ENCODE data around the gene IRX1.

Gene IRX1

DNA sequence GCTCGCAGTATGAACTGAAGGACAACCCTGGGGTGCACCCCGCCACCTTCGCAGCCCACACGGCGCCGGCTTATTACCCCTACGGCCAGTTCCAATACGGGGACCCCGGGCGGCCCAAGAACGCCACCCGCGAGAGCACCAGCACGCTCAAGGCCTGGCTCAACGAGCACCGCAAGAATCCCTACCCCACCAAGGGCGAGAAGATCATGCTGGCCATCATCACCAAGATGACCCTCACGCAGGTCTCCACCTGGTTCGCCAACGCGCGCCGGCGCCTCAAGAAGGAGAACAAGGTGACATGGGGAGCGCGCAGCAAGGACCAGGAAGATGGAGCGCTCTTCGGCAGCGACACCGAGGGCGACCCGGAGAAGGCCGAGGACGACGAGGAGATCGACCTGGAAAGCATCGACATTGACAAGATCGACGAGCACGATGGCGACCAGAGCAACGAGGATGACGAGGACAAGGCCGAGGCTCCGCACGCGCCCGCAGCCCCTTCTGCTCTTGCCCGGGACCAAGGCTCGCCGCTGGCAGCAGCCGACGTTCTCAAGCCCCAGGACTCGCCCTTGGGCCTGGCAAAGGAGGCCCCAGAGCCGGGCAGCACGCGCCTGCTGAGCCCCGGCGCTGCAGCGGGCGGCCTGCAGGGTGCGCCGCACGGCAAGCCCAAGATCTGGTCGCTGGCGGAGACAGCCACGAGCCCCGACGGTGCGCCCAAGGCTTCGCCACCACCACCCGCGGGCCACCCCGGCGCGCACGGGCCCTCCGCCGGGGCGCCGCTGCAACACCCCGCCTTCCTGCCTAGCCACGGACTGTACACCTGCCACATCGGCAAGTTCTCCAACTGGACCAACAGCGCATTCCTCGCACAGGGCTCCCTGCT is 3.8 kb downstream of the IRX1 start:
- H3K4me3 ChIP-seq (ENCODE audit: low read depth, low read length): no peak overlapping the region
- H3K27me3 ChIP-seq (ENCODE audit: insufficient read depth, low read depth, severe bottlenecking): peaks cover 94% of the 10 kb centered on the region
- no peak for DNase-seq
- TF ChIP-seq, protein P1, sequence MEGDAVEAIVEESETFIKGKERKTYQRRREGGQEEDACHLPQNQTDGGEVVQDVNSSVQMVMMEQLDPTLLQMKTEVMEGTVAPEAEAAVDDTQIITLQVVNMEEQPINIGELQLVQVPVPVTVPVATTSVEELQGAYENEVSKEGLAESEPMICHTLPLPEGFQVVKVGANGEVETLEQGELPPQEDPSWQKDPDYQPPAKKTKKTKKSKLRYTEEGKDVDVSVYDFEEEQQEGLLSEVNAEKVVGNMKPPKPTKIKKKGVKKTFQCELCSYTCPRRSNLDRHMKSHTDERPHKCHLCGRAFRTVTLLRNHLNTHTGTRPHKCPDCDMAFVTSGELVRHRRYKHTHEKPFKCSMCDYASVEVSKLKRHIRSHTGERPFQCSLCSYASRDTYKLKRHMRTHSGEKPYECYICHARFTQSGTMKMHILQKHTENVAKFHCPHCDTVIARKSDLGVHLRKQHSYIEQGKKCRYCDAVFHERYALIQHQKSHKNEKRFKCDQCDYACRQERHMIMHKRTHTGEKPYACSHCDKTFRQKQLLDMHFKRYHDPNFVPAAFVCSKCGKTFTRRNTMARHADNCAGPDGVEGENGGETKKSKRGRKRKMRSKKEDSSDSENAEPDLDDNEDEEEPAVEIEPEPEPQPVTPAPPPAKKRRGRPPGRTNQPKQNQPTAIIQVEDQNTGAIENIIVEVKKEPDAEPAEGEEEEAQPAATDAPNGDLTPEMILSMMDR (IDR thresholded peaks at IDR 0.05; ENCODE audit: low read depth, low read length): 0 out of 2 replicates have a peak, but pooled peaks have one; percentile 22
- no peak overlapping the region for H3K27ac ChIP-seq
- peaks cover 71% of the 10 kb centered on the region for H3K9me3 ChIP-seq (ENCODE audit: severe bottlenecking)
- no peaks in the 10 kb centered on the region for H3K36me3 ChIP-seq

DNA sequence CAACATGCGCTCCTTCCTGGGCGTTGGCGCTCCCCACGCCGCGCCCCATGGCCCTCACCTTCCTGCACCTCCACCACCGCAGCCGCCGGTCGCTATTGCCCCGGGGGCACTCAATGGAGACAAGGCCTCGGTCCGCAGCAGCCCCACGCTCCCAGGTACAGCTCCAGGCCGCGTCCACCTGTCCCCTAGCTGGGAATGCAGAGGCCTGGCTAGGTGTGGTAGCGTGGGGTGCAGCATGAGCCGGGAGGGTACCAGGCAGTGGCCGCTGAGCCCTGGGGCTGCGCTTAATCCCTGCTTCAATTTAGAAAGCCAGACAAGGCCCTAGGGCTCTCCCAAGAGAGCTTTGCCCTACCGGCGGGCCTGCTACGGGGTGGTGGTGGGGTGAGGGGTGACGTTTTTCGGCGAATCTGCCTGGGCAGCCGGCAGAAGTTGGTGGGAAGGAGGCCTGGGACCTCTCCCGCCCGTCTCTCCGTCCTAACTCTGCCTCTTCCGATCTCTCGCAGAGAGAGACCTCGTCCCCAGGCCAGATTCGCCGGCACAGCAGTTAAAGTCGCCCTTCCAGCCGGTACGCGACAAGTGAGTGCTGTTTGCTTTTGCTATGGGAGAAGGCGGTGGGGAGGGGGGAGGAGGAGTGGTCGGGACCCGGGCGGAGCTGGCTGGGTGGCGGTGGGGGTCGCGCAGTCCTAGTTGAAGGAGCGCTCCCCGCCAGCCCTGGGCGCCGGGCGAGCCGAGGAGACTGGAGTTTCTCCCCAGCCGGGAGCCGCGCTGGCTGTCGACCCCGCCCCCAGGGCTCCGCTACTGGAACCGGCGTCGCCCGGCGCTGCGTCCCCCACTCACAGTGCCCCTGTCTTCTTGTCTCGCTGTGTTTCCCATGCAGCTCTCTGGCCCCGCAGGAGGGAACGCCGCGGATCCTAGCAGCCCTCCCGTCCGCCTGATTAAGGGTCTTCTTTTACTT is 4.8 kb downstream of the IRX1 start:
- Histone ChIP-seq H3K27ac (no peak overlapping the region), H3K4me3 (ENCODE audit: low read depth, low read length) (peak overlapping the region; percentile 9), H3K36me3 (no peaks in the 10 kb centered on the region), H3K27me3 (ENCODE audit: insufficient read depth, low read depth, severe bottlenecking) (peaks cover 94% of the 10 kb centered on the region), H3K9me3 (ENCODE audit: severe bottlenecking) (peaks cover 64% of the 10 kb centered on the region)
- peak; percentile 33 for DNase-seq
- TF ChIP-seq, protein P1 (IDR thresholded peaks at IDR 0.05; ENCODE audit: low read depth, low read length): no peak

DNA sequence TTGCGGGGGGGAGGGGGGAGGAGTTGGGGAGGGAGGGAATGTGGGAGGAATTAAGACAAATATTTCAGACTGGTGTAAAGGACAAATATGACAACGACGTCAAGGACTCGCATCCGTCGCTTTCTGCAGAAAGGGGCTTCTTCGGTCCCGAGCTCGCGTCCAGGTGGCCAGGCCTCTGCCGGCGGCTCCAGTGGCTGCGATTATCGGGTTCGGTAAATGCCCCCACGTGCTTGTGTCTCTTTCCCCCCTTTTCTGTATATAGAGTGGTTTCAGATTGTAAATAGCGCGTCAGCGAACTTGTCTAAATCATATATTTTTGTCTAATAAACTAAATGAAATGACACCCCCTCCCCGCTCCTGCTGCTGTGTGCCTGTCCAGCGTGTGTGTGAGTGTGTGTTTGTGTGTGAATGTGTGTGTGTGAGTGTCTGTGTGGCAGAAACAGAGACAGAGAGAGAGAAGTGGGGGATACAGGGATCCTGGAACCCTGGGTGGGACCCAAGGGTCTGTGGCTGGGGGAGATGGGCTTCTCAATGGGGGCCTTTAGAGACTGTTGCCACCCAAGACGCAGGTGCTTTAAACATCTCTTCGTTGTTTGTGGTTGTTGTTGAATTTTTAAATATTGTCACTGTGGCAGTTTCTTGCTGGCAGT is 5.6 kb downstream of the IRX1 start:
- H3K27ac ChIP-seq: no peak overlapping the region
- H3K4me3 ChIP-seq (ENCODE audit: low read depth, low read length): no peak overlapping the region
- TF ChIP-seq, protein P1 (IDR thresholded peaks at IDR 0.05; ENCODE audit: low read depth, low read length): no peak
- H3K9me3 ChIP-seq (ENCODE audit: severe bottlenecking): peaks cover 64% of the 10 kb centered on the region
- no peaks in the 10 kb centered on the region for H3K36me3 ChIP-seq
- no peak for DNase-seq
- H3K27me3 ChIP-seq (ENCODE audit: insufficient read depth, low read depth, severe bottlenecking): peaks cover 100% of the 10 kb centered on the region

DNA sequence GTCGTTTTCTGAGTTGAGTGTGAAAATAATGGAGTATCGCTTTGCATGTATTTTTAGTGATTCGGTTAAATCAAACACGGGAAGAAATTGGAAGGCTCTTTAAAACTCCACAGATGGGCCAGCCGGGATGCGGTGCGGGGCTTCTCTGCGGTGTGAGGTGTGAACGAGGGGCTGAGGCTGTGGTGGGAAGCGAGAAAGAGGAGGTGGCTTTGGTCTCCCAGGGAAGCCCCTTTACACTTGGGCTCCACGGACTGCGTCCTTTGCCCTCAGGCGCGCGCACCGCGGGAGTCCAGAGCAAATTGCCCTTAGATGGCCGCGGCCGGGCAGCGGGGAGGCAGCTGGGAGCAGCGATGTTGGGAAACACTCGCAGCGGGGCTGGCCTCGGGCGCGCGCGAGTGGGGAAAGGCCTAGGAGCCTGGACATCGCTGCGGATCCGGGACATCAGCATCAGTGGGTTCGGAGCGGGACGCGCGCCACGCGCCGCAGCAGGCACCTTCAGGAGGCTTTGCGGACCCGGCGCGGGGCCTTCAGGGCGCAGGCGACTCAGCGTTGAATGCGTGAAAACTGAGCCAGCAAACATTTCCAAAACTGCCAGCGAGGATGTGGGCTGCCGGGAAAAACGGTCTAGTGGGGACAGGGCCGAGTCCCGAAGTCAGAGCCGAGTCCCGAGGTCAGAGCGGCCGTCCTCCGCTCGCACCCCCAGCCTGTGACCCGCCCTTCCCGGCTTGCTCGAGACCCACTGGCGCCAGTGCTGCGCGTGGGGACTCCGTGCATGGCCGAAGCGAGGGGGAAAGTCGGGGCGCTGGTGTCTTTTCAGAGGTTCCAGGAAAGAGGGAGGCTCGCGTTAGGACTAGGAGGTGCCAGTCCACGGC is 6.5 kb downstream of the IRX1 start:
- peak overlapping the region; percentile 21; the same call in 1 of the 2 replicates for H3K4me3 ChIP-seq (ENCODE audit: low read depth, low read length)
- no peaks in the 10 kb centered on the region for H3K36me3 ChIP-seq
- peaks cover 61% of the 10 kb centered on the region for H3K9me3 ChIP-seq (ENCODE audit: severe bottlenecking)
- TF ChIP-seq, protein P1 (IDR thresholded peaks at IDR 0.05; ENCODE audit: low read depth, low read length): no peak
- H3K27ac ChIP-seq: no peak overlapping the region
- H3K27me3 ChIP-seq (ENCODE audit: insufficient read depth, low read depth, severe bottlenecking): peaks cover 100% of the 10 kb centered on the region
- peak; percentile 12 for DNase-seq

Measured in WERI-Rb-1 (cell line).